LNCaP clone FGC (cell line): ENCODE data around the gene STXBP1.

Source experiments
- DNase-seq: peaks from one replicate; pipeline ENCODE4 v3.0.0-alpha.2; 2011; ENCODE audit warnings: low read depth
- H3K4me3 ChIP-seq: 2 replicates; pipeline ENCODE4 v1.5.1; 2011; ENCODE audit warnings: mild to moderate bottlenecking, low read depth, low read length, control low read depth
- TF ChIP-seq, protein P1 (sequence below): IDR thresholded peaks from 2 replicates; pipeline ENCODE4 v1.5.1; 2012; ENCODE audit warnings: mild to moderate bottlenecking; ENCODE audit not compliant: control insufficient read depth, insufficient read depth; ENCODE audit errors: extremely low read depth

The STXBP1 gene

GRCh38 chr9:127684576-127684975 is 72.5 kb downstream of the STXBP1 start:
- TF ChIP-seq, protein P1, sequence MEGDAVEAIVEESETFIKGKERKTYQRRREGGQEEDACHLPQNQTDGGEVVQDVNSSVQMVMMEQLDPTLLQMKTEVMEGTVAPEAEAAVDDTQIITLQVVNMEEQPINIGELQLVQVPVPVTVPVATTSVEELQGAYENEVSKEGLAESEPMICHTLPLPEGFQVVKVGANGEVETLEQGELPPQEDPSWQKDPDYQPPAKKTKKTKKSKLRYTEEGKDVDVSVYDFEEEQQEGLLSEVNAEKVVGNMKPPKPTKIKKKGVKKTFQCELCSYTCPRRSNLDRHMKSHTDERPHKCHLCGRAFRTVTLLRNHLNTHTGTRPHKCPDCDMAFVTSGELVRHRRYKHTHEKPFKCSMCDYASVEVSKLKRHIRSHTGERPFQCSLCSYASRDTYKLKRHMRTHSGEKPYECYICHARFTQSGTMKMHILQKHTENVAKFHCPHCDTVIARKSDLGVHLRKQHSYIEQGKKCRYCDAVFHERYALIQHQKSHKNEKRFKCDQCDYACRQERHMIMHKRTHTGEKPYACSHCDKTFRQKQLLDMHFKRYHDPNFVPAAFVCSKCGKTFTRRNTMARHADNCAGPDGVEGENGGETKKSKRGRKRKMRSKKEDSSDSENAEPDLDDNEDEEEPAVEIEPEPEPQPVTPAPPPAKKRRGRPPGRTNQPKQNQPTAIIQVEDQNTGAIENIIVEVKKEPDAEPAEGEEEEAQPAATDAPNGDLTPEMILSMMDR: no peak
- no peak for DNase-seq
- no peak overlapping the region for H3K4me3 ChIP-seq

- DNase-seq: no peak
- TF ChIP-seq, protein P1: no peak
- no peak overlapping the region for H3K4me3 ChIP-seq
Observed at GRCh38 chr9:127686461-127687393, 74.7 kb downstream of the STXBP1 start.

DNA sequence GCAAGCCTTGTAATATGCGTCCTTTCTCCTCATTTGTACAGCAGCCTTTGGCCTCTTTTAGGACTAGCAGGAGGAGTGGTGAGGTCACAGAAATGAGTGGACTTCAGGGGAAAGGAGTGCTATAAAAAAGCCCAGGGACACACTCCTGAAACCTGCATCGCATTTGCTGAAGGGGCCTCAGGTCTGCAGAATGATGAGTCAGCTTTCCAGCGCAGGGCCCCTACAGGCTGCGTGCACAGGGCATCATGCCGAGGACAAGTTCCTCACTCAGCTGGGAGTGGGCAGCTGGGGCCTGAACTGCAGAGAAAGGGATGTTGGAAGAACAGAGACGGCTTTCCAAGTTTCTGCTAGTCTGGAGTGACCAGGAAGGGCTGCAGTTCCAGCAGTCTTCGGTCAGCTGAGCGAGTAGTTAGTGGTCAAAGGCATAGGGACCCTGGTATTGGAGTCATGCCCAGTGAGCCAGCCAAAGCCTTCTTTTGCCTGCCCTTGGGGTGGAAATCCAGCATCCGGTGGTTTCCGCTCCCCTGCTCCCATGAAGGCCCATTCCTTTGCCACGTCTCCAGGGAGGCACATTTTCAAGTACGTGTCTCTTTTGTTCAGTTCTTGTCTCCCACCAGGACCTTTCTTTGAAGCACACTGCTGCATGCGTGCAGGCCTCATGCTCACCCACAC is 77.4 kb downstream of the STXBP1 start:
- H3K4me3 ChIP-seq: no peak overlapping the region
- no peak for DNase-seq
- TF ChIP-seq, protein P1: no peak

DNA sequence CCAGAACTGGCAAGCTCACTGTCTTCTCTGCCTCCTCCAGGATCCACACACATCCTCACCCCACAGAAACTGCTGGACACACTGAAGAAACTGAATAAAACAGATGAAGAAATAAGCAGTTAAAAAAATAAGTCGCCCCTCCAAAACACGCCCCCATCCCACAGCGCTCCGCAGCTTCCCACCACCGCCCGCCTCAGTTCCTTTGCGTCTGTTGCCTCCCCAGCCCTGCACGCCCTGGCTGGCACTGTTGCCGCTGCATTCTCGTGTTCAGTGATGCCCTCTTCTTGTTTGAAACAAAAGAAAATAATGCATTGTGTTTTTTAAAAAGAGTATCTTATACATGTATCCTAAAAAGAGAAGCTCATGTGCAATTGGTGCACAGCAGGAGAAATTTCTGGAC is 78.7 kb downstream of the STXBP1 start:
- no peak for DNase-seq
- H3K4me3 ChIP-seq: no peak overlapping the region
- TF ChIP-seq, protein P1: no peak

DNA sequence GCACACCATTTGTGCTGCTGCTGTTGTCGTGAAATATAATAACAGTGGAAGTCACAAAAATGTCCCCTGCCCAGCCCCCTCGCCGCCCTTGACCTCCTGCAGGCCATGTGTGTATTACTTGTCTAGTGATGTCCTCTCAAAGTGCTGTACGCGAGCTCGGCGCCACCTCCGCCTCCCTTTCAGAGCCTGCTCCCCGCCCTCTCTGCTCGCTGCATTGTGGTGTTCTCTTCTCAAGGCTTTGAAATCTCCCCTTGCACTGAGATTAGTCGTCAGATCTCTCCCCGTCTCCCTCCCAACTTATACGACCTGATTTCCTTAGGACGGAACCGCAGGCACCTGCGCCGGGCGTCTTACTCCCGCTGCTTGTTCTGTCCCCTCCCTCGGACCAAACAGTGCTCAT is 80.0 kb downstream of the STXBP1 start:
- TF ChIP-seq, protein P1: no peak
- no peak for DNase-seq
- no peak overlapping the region for H3K4me3 ChIP-seq

DNA sequence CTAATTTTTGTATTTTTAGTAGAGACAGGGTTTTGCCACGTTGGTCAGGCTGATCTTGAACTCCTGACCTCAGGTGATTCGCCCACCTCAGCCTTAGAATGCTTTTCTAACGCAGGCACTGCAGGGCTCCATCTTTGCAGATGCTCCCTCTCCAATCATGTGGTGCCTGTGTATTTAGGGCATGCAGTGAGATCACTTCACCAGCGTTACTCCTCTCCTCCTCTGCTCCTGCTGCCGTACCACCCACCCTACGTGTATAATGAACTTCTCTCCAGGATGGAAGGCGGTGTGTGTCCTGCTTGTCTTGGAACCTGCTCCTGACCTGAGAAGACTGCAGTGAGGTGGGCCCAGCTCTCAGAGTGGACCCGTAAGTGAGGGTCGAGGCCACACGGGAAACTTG is 81.1 kb downstream of the STXBP1 start:
- TF ChIP-seq, protein P1: no peak
- H3K4me3 ChIP-seq: no peak overlapping the region

GRCh38 chr9:127693697-127694096 is 81.6 kb downstream of the STXBP1 start:
- TF ChIP-seq, protein P1: no peak
- no peak overlapping the region for H3K4me3 ChIP-seq
- no peak for DNase-seq

More for the DNA sequence above, 81.1 kb downstream of the STXBP1 start:
- DNase-seq: no peak
